Thymus (tissue), 11 donors: ENCODE data around the gene ACAD8. TPM values are rescaled to one million over a fixed set of nuclear protein-coding genes. Genes with fewer than 3 reads are reported as not detected.

ENCODE experiments used
- DNase-seq, 9 donors: peaks; one replicate each; pipeline ENCODE4 v3.0.0-alpha.2; 2013; ENCODE audit warnings: low spot score in 9 of 9, low read depth in 6 of 9, missing footprints in 1 of 9
- H3K27ac ChIP-seq, 2 donors: one replicate each; pipeline ENCODE4 v1.5.1; 2013; ENCODE audit warnings: control low read depth in 1 of 2, low read depth in 1 of 2, low read length in 1 of 2, mild to moderate bottlenecking in 1 of 2, moderate library complexity in 1 of 2
- H3K27me3 ChIP-seq, 2 donors: one replicate each; pipeline ENCODE4 v1.5.1; 2013; ENCODE audit warnings: low read length in 1 of 2; ENCODE audit not compliant: control insufficient read depth in 2 of 2, insufficient read depth in 1 of 2
- H3K36me3 ChIP-seq, 2 donors: one replicate each; pipeline ENCODE4 v1.5.1; 2013; ENCODE audit warnings: low read length in 1 of 2, mild to moderate bottlenecking in 1 of 2, moderate library complexity in 1 of 2; ENCODE audit not compliant: control insufficient read depth in 2 of 2, insufficient read depth in 2 of 2
- H3K4me1 ChIP-seq, 2 donors: one replicate each; pipeline ENCODE4 v1.5.1; 2013; ENCODE audit warnings: low read length in 2 of 2; ENCODE audit not compliant: control insufficient read depth in 2 of 2, insufficient read depth in 2 of 2
- H3K4me3 ChIP-seq, 2 donors: one replicate each; pipeline ENCODE4 v1.5.1; 2013; ENCODE audit warnings: low read length in 2 of 2, control low read depth in 1 of 2, mild to moderate bottlenecking in 1 of 2
- H3K9me3 ChIP-seq, 2 donors: one replicate each; pipeline ENCODE4 v1.5.1; 2013; ENCODE audit warnings: low read length in 1 of 2, mild to moderate bottlenecking in 1 of 2; ENCODE audit not compliant: control insufficient read depth in 2 of 2, insufficient read depth in 1 of 2
- WGBS: extraction: QIAGEN DNeasy Blood & Tissue Kit; methylation state at CpG from one replicate; pipeline ENCODE4 v1.1.7; 2013; 5-methylcytosine and 5-hydroxymethylcytosine counted together
- polyA plus RNA-seq: library from polyadenylated mRNA; stranded (reverse); fragments of 200-250 nt; gene quantifications from one replicate; pipeline ENCODE4 v1.2.3, GENCODE V29; 2013
- total RNA-seq: library from RNA; stranded (reverse); fragments of 120-200 nt; gene quantifications from one replicate; pipeline ENCODE4 v1.2.4, GENCODE V29; 2013
- donor health status: healthy.

ACAD8 gene
- total and polyA plus RNA-seq, 2 donors = 17.5 to 37.9 TPM

- no peaks in the 10 kb centered on the region for H3K27me3 ChIP-seq
Observed at GRCh38 chr11:134235399-134235798, 18.0 kb upstream of the ACAD8 start.

GRCh38 chr11:134236834-134237556 is 16.4 kb upstream of the ACAD8 start:
- no peak overlapping the region for H3K27ac ChIP-seq
- DNase-seq = no peak
- 97% methylated on average over 7 of the region's 7 CpGs for WGBS
- no peaks in the 10 kb centered on the region for H3K9me3 ChIP-seq
- H3K4me3 ChIP-seq = no peak overlapping the region
- H3K36me3 ChIP-seq = peaks cover 52 to 62% of the 10 kb centered on the region in 2 donors
- no peaks in the 10 kb centered on the region for H3K4me1 ChIP-seq
- H3K27me3 ChIP-seq = no peaks in the 10 kb centered on the region

More at GRCh38 chr11:134235399-134235798, 18.0 kb upstream of the ACAD8 start:
- no peak overlapping the region for H3K27ac ChIP-seq
- H3K4me3 ChIP-seq = no peak overlapping the region
- 99% methylated on average over 3 of the region's 3 CpGs for WGBS
- H3K9me3 ChIP-seq = no peaks in the 10 kb centered on the region
- H3K4me1 ChIP-seq = peaks cover under 1 to 2% of the 10 kb centered on the region in 2 donors
- peaks cover 41 to 54% of the 10 kb centered on the region in 2 donors for H3K36me3 ChIP-seq
- no peak for DNase-seq

GRCh38 chr11:134237557-134237922 is 15.8 kb upstream of the ACAD8 start:
- Histone ChIP-seq H3K4me3 (no peak overlapping the region), H3K36me3 (peaks cover 57 to 65% of the 10 kb centered on the region in 2 donors)

GRCh38 chr11:134238956-134239355 is 14.4 kb upstream of the ACAD8 start:
- Histone ChIP-seq H3K27ac (no peak overlapping the region), H3K36me3 (peaks cover 72 to 79% of the 10 kb centered on the region in 2 donors), H3K9me3 (no peaks in the 10 kb centered on the region), H3K4me1 (no peaks in the 10 kb centered on the region), H3K4me3 (no peak overlapping the region), H3K27me3 (no peaks in the 10 kb centered on the region)
- DNase-seq = no peak
- over 99% methylated on average over 5 of the region's 5 CpGs for WGBS

More at GRCh38 chr11:134237557-134237922, 15.8 kb upstream of the ACAD8 start:
- DNase-seq = no peak
- Histone ChIP-seq H3K27me3 (no peaks in the 10 kb centered on the region), H3K4me1 (no peaks in the 10 kb centered on the region), H3K9me3 (no peaks in the 10 kb centered on the region), H3K27ac (no peak overlapping the region)
- 91% methylated on average over 11 of the region's 11 CpGs for WGBS

- no peaks in the 10 kb centered on the region for H3K9me3 ChIP-seq
- no peak overlapping the region for H3K4me3 ChIP-seq
- H3K27ac ChIP-seq = no peak overlapping the region
- H3K27me3 ChIP-seq = no peaks in the 10 kb centered on the region
- DNase-seq = no peak
- peaks cover 78 to 84% of the 10 kb centered on the region in 2 donors for H3K36me3 ChIP-seq
- H3K4me1 ChIP-seq = no peaks in the 10 kb centered on the region
- 78% methylated on average over 6 of the region's 6 CpGs for WGBS
Observed at GRCh38 chr11:134240592-134240991, 12.8 kb upstream of the ACAD8 start.

GRCh38 chr11:134242376-134242775 is 11.0 kb upstream of the ACAD8 start:
- H3K27ac ChIP-seq = no peak overlapping the region
- no peak overlapping the region for H3K4me3 ChIP-seq
- H3K36me3 ChIP-seq = peaks cover 78 to 90% of the 10 kb centered on the region in 2 donors
- 97% methylated on average over 9 of the region's 9 CpGs for WGBS
- no peaks in the 10 kb centered on the region for H3K27me3 ChIP-seq
- no peaks in the 10 kb centered on the region for H3K4me1 ChIP-seq
- no peak for DNase-seq
- H3K9me3 ChIP-seq = no peaks in the 10 kb centered on the region

- Histone ChIP-seq H3K9me3 (no peaks in the 10 kb centered on the region), H3K4me3 (no peak overlapping the region), H3K4me1 (no peaks in the 10 kb centered on the region), H3K36me3 (peaks cover 92 to 97% of the 10 kb centered on the region in 2 donors), H3K27ac (no peak overlapping the region), H3K27me3 (no peaks in the 10 kb centered on the region)
- 99% methylated on average over 4 of the region's 4 CpGs for WGBS
- no peak for DNase-seq
Observed at GRCh38 chr11:134243913-134244312, 9.5 kb upstream of the ACAD8 start.

GRCh38 chr11:134244593-134244992 is 8.8 kb upstream of the ACAD8 start:
- H3K9me3 ChIP-seq = no peaks in the 10 kb centered on the region
- no peak overlapping the region for H3K27ac ChIP-seq
- DNase-seq = peak in 2 of 9 donors; percentile 29 to 33
- no peaks in the 10 kb centered on the region for H3K4me1 ChIP-seq
- H3K27me3 ChIP-seq = no peaks in the 10 kb centered on the region
- peaks cover 92 to 97% of the 10 kb centered on the region in 2 donors for H3K36me3 ChIP-seq
- 90% methylated on average over 7 of the region's 7 CpGs for WGBS
- no peak overlapping the region for H3K4me3 ChIP-seq

- Histone ChIP-seq H3K36me3 (peaks cover 93 to 97% of the 10 kb centered on the region in 2 donors), H3K4me1 (no peaks in the 10 kb centered on the region), H3K9me3 (no peaks in the 10 kb centered on the region), H3K27ac (no peak overlapping the region), H3K4me3 (no peak overlapping the region), H3K27me3 (no peaks in the 10 kb centered on the region)
- WGBS = 96% methylated on average over 14 of the region's 14 CpGs
- DNase-seq = no peak
Observed at GRCh38 chr11:134245434-134245833, 7.9 kb upstream of the ACAD8 start.
